HG03378 (cell line): Measurements from ENCODE around the gene ACOX3.

Experiments used
- ATAC-seq: cut with Tn5 transposase; IDR thresholded peaks from one replicate; pipeline ENCODE4 v1.9.1; 2021; ENCODE audit warnings: mild to moderate bottlenecking, moderate library complexity; ENCODE audit not compliant: unreplicated experiment

ACOX3 gene

GRCh38 chr4:8377103-8378075 is 63.1 kb downstream of the ACOX3 start:
- ATAC-seq, result no peak

- no peak for ATAC-seq
Observed at GRCh38 chr4:8376361-8377102, 64.0 kb downstream of the ACOX3 start.

GRCh38 chr4:8374851-8375649 is 65.5 kb downstream of the ACOX3 start:
- no peak for ATAC-seq

GRCh38 chr4:8373973-8374545 is 66.5 kb downstream of the ACOX3 start:
- ATAC-seq, result no peak

GRCh38 chr4:8373270-8373972 is 67.1 kb downstream of the ACOX3 start:
- ATAC-seq, result no peak

GRCh38 chr4:8372506-8372905 is 68.0 kb downstream of the ACOX3 start:
- no peak for ATAC-seq

GRCh38 chr4:8371596-8371995 is 68.9 kb downstream of the ACOX3 start:
- no peak for ATAC-seq

- ATAC-seq, result no peak
Observed at GRCh38 chr4:8370835-8371595, 69.5 kb downstream of the ACOX3 start.

GRCh38 chr4:8370106-8370787 is 70.3 kb downstream of the ACOX3 start:
- ATAC-seq, result no peak

- ATAC-seq, result no peak
Observed at GRCh38 chr4:8369426-8370105, 71.0 kb downstream of the ACOX3 start.

GRCh38 chr4:8368998-8369397 is 71.5 kb downstream of the ACOX3 start:
- ATAC-seq, result no peak

- ATAC-seq, result no peak
Observed at GRCh38 chr4:8368061-8368481, 72.5 kb downstream of the ACOX3 start.

- ATAC-seq, result no peak
Observed at GRCh38 chr4:8366601-8367000, 73.9 kb downstream of the ACOX3 start.

- ATAC-seq, result no peak
Observed at GRCh38 chr4:8365951-8366350, 74.6 kb downstream of the ACOX3 start.

- ATAC-seq, result no peak
Observed at GRCh38 chr4:8365353-8365752, 75.2 kb downstream of the ACOX3 start.

- ATAC-seq, result no peak
Observed at GRCh38 chr4:8364848-8365350, 75.6 kb downstream of the ACOX3 start.

- no peak for ATAC-seq
Observed at GRCh38 chr4:8364141-8364540, 76.4 kb downstream of the ACOX3 start.

GRCh38 chr4:8362483-8362882 is 78.0 kb downstream of the ACOX3 start:
- ATAC-seq, result no peak
